Measurements from ENCODE around the gene BRS3. TPM values are rescaled to one million over a fixed set of nuclear protein-coding genes. Genes with fewer than 3 reads are reported as not detected.

Gene BRS3
- total and polyA plus RNA-seq, 5 experiments from 2014 or later = not detected

- peaks cover 0 to 23% (median 0%) of the 10 kb centered on the region in 3 donors for H3K36me3 Mint-ChIP-seq
- H3K4me3 Mint-ChIP-seq = peak overlapping the region; percentile 85 to 96 (median 91)
- H3K27ac Mint-ChIP-seq = peak overlapping the region; percentile 91 to 99 (median 98)
- POLR2A ChIA-PET = interaction anchor here (0.6 to 1.5 kb wide), 17 partner anchors 13 to 699 kb away, joined by 3 to 8 read pairs (median 3); partner anchors contain the start of genes RBMX and SLC9A6
- ATAC-seq (peak; percentile 80 to 81), DNase-seq (peak; percentile 72 to 94 (median 86))
- H3K4me1 Mint-ChIP-seq = peaks cover 4 to 20% (median 14%) of the 10 kb centered on the region in 4 donors
- no peaks in the 10 kb centered on the region for H3K9me3 Mint-ChIP-seq
- no peaks in the 10 kb centered on the region for H3K27me3 Mint-ChIP-seq
Observed at GRCh38 chrX:136496764-136497555, 9.2 kb downstream of the BRS3 start.

- Mint-ChIP-seq H3K9me3 (no peaks in the 10 kb centered on the region), H3K27ac (peak within 1 kb of the TSS; percentile 91 to 99 (median 98)), H3K27me3 (no peaks in the 10 kb centered on the region), H3K4me3 (peak within 1 kb of the TSS; percentile 85 to 96 (median 91)), H3K4me1 (peaks cover 4 to 20% (median 14%) of the 10 kb centered on the region in 4 donors), H3K36me3 (peaks cover 0 to 28% (median 0%) of the 10 kb centered on the region in 3 donors)
- POLR2A ChIA-PET = interaction anchor here (0.7 to 1.5 kb wide), 9 partner anchors 12 to 699 kb away, joined by 3 to 6 read pairs (median 3); partner anchors contain the start of genes RBMX and SLC9A6
- DNase-seq (peak in 1 of 10 donors; percentile 3), ATAC-seq (peak in 1 of 2 donors; percentile 6)
Observed at GRCh38 chrX:136497556-136498052, 9.9 kb downstream of the BRS3 start, which contains the start of gene HTATSF1. TSS of gene HTATSF1 (plus strand) at chrX:136497592. CDS start at chrX:136497685, 93 bp downstream.

- no peak for DNase-seq
- Mint-ChIP-seq H3K9me3 (no peaks in the 10 kb centered on the region), H3K36me3 (no peaks in the 10 kb centered on the region), H3K27me3 (no peaks in the 10 kb centered on the region), H3K4me1 (peaks cover 0 to 10% (median 4%) of the 10 kb centered on the region in 4 donors), H3K4me3 (no peak overlapping the region), H3K27ac (no peak overlapping the region)
- no peak for ATAC-seq
- POLR2A ChIA-PET = no interaction called here
Observed at GRCh38 chrX:136519069-136519468, 31.3 kb downstream of the BRS3 start.

GRCh38 chrX:136523770-136524169 is 36.0 kb downstream of the BRS3 start:
- Mint-ChIP-seq H3K9me3 (no peaks in the 10 kb centered on the region), H3K27ac (peak overlapping the region in 1 of 10 donors; percentile 78), H3K27me3 (peaks cover 0 to 5% (median 0%) of the 10 kb centered on the region in 5 donors), H3K4me3 (no peak overlapping the region), H3K36me3 (peaks cover 0 to 2% (median 0%) of the 10 kb centered on the region in 3 donors), H3K4me1 (peaks cover 0 to 10% (median 6%) of the 10 kb centered on the region in 4 donors)
- POLR2A ChIA-PET = interaction anchor here (1.3 kb wide), 1 partner anchor 27 kb away, joined by 8 read pairs; no protein-coding TSS in a partner anchor
- DNase-seq (no peak), ATAC-seq (no peak)

GRCh38 chrX:136525738-136526606 is 38.2 kb downstream of the BRS3 start:
- POLR2A ChIA-PET = interaction anchor here (0.7 kb wide), 1 partner anchor 29 kb away, joined by 3 read pairs; no protein-coding TSS in a partner anchor
- Mint-ChIP-seq H3K9me3 (no peaks in the 10 kb centered on the region), H3K4me3 (no peak overlapping the region), H3K27ac (no peak overlapping the region), H3K27me3 (peaks cover 0 to 9% (median 0%) of the 10 kb centered on the region in 5 donors), H3K36me3 (peaks cover 0 to 2% (median 0%) of the 10 kb centered on the region in 3 donors), H3K4me1 (peaks cover 6 to 15% (median 8%) of the 10 kb centered on the region in 4 donors)
- DNase-seq (no peak), ATAC-seq (no peak)

- H3K4me3 Mint-ChIP-seq = no peak overlapping the region
- ATAC-seq (no peak), DNase-seq (no peak)
- peaks cover 0 to 17% (median 0%) of the 10 kb centered on the region in 5 donors for H3K27me3 Mint-ChIP-seq
- peaks cover 0 to 2% (median 0%) of the 10 kb centered on the region in 3 donors for H3K36me3 Mint-ChIP-seq
- POLR2A ChIA-PET = interaction anchor here (0.5 kb wide), 1 partner anchor 76 kb away, joined by 6 read pairs; no protein-coding TSS in a partner anchor
- H3K27ac Mint-ChIP-seq = no peak overlapping the region
- peaks cover 5 to 6% (median 5%) of the 10 kb centered on the region in 4 donors for H3K4me1 Mint-ChIP-seq
- no peaks in the 10 kb centered on the region for H3K9me3 Mint-ChIP-seq
Observed at GRCh38 chrX:136528645-136529315, 41.0 kb downstream of the BRS3 start.

- H3K36me3 Mint-ChIP-seq = no peaks in the 10 kb centered on the region
- H3K9me3 Mint-ChIP-seq = no peaks in the 10 kb centered on the region
- no peak overlapping the region for H3K4me3 Mint-ChIP-seq
- H3K4me1 Mint-ChIP-seq = peaks cover 4 to 6% (median 5%) of the 10 kb centered on the region in 4 donors
- DNase-seq (no peak), ATAC-seq (no peak)
- peaks cover 0 to 17% (median 0%) of the 10 kb centered on the region in 5 donors for H3K27me3 Mint-ChIP-seq
- POLR2A ChIA-PET = interaction anchor here (0.5 kb wide), 1 partner anchor 354 kb away, joined by 3 read pairs; no protein-coding TSS in a partner anchor
- no peak overlapping the region for H3K27ac Mint-ChIP-seq
Observed at GRCh38 chrX:136529795-136530194, 42.0 kb downstream of the BRS3 start.

GRCh38 chrX:136531951-136532350 is 44.2 kb downstream of the BRS3 start, which contains the start of gene VGLL1:
TSS of gene VGLL1 (plus strand) at chrX:136532215. CDS start at chrX:136536021, 3,806 bp downstream.
- no peak for DNase-seq
- Mint-ChIP-seq H3K27ac (no peak within 1 kb of the TSS), H3K4me1 (peaks cover 4 to 6% (median 5%) of the 10 kb centered on the region in 4 donors), H3K9me3 (no peaks in the 10 kb centered on the region), H3K27me3 (peaks cover 0 to 17% (median 0%) of the 10 kb centered on the region in 5 donors), H3K4me3 (no peak within 1 kb of the TSS), H3K36me3 (no peaks in the 10 kb centered on the region)
- no peak for ATAC-seq
- POLR2A ChIA-PET = no interaction called here

GRCh38 chrX:136534131-136534530 is 46.4 kb downstream of the BRS3 start:
- H3K27me3 Mint-ChIP-seq = peaks cover 0 to 9% (median 0%) of the 10 kb centered on the region in 5 donors
- DNase-seq = no peak
- no peak overlapping the region for H3K27ac Mint-ChIP-seq
- no peaks in the 10 kb centered on the region for H3K9me3 Mint-ChIP-seq
- ATAC-seq = no peak
- peaks cover 2 to 6% (median 4%) of the 10 kb centered on the region in 4 donors for H3K4me1 Mint-ChIP-seq
- no peak overlapping the region for H3K4me3 Mint-ChIP-seq
- no peaks in the 10 kb centered on the region for H3K36me3 Mint-ChIP-seq
- POLR2A ChIA-PET = no interaction called here

- no peaks in the 10 kb centered on the region for H3K9me3 Mint-ChIP-seq
- H3K4me1 Mint-ChIP-seq = peaks cover 3 to 24% (median 22%) of the 10 kb centered on the region in 4 donors
- DNase-seq (no peak), ATAC-seq (no peak)
- peak overlapping the region in 1 of 10 donors; percentile 35 for H3K27ac Mint-ChIP-seq
- no peaks in the 10 kb centered on the region for H3K27me3 Mint-ChIP-seq
- no peak overlapping the region for H3K4me3 Mint-ChIP-seq
- no peaks in the 10 kb centered on the region for H3K36me3 Mint-ChIP-seq
- POLR2A ChIA-PET = no interaction called here
Observed at GRCh38 chrX:136538811-136539210, 51.1 kb downstream of the BRS3 start.

- peaks cover 10 to 34% (median 32%) of the 10 kb centered on the region in 4 donors for H3K4me1 Mint-ChIP-seq
- no peak for ATAC-seq
- no peak overlapping the region for H3K4me3 Mint-ChIP-seq
- no peaks in the 10 kb centered on the region for H3K27me3 Mint-ChIP-seq
- no peaks in the 10 kb centered on the region for H3K9me3 Mint-ChIP-seq
- POLR2A ChIA-PET = no interaction called here
- H3K27ac Mint-ChIP-seq = peak overlapping the region in 1 of 10 donors; percentile 6
- no peak for DNase-seq
- H3K36me3 Mint-ChIP-seq = no peaks in the 10 kb centered on the region
Observed at GRCh38 chrX:136540226-136540625, 52.5 kb downstream of the BRS3 start.
